NT2/D1 (cell line): ENCODE measurements around the gene TPPP2.

Experiments used
- SUZ12 ChIP-seq: IDR thresholded peaks from 2 replicates; pipeline ENCODE4 v1.6.1; 2011; ENCODE audit not compliant: insufficient read length, insufficient read depth; ENCODE audit errors: extremely low read depth
- YY1 ChIP-seq: IDR thresholded peaks from 2 replicates; pipeline ENCODE4 v1.6.1; 2011; ENCODE audit not compliant: insufficient read length, insufficient read depth
- ZNF274 ChIP-seq: IDR thresholded peaks from 2 replicates; pipeline ENCODE4 v1.6.1; 2011; ENCODE audit warnings: mild to moderate bottlenecking, low read depth, low read length

- TF ChIP-seq YY1: no peak
- no peak for TF ChIP-seq ZNF274
- TF ChIP-seq SUZ12: no peak
Measured at GRCh38 chr14:21070083-21070609, 40.1 kb downstream of the TPPP2 start, which contains the start of gene ARHGEF40.
